K562 (cell line): Measurements from ENCODE around the gene CS. TPM values are rescaled to one million over a fixed set of nuclear protein-coding genes. Genes with fewer than 3 reads are reported as not detected.

Experiments
- BACH1 ChIP-seq: fragments of 200-800 bp; sonication (Bioruptor generic); IDR thresholded peaks from 2 replicates; pipeline ENCODE4 v1.6.1; 2016; ENCODE audit warnings: missing genetic modification characterization, missing compliant biosample characterization
- BHLHE40 ChIP-seq: IDR thresholded peaks from 2 replicates; pipeline ENCODE4 v1.6.1; 2011; ENCODE audit warnings: low read length, improper control_type of control experiment
- BRF1 ChIP-seq: IDR thresholded peaks from 3 replicates; pipeline ENCODE4 v1.6.1; 2011; ENCODE audit warnings: borderline replicate concordance, mild to moderate bottlenecking; ENCODE audit not compliant: insufficient read length; ENCODE audit errors: extremely low read depth
- CUX1 ChIP-seq: fragments of 200-800 bp; sonication (Bioruptor generic); IDR thresholded peaks from 2 replicates; pipeline ENCODE4 v1.6.1; 2016; ENCODE audit warnings: missing genetic modification characterization, missing compliant biosample characterization
- ELF4 ChIP-seq: fragments of 450-650 bp; formaldehyde crosslinking; IDR thresholded peaks from 2 replicates; pipeline ENCODE4 v1.4.0; 2022; ENCODE audit warnings: missing genetic modification characterization
- IRF2 ChIP-seq: sonication (generic); formaldehyde crosslinking; IDR thresholded peaks from 2 replicates; pipeline ENCODE4 v1.8.1; 2022; ENCODE audit warnings: mild to moderate bottlenecking, missing genetic modification reagents
- KAT2B ChIP-seq: IDR thresholded peaks from one replicate; pipeline ENCODE4 v1.6.1; 2012; ENCODE audit warnings: low read depth, mild to moderate bottlenecking, control low read depth, inconsistent platforms, low read length, moderate library complexity
- MTA2 ChIP-seq: fragments of 450-650 bp; IDR thresholded peaks from 2 replicates; pipeline ENCODE4 v1.6.1; 2016; ENCODE audit warnings: low read depth
- MXI1 ChIP-seq: IDR thresholded peaks from 2 replicates; pipeline ENCODE4 v1.6.1; 2011; ENCODE audit warnings: low read depth, mild to moderate bottlenecking, improper control_type of control experiment, low read length
- POLR2H ChIP-seq: IDR thresholded peaks from 2 replicates; pipeline ENCODE4 v1.6.1; 2016; ENCODE audit warnings: missing genetic modification characterization, low read depth, mild to moderate bottlenecking, control low read depth, missing compliant biosample characterization, moderate library complexity
- RFX5 ChIP-seq: IDR thresholded peaks from 2 replicates; pipeline ENCODE4 v1.6.1; 2011; ENCODE audit warnings: low read depth, mild to moderate bottlenecking, improper control_type of control experiment, low read length
- RFX7 ChIP-seq: fragments of 250-450 bp; sonication (Bioruptor Pico); IDR thresholded peaks from 2 replicates; pipeline ENCODE4 v1.5.1; 2021; ENCODE audit warnings: mild to moderate bottlenecking
- SMC3 ChIP-seq: conservative IDR thresholded peaks from 2 replicates; pipeline ENCODE4 v1.6.1; 2011; ENCODE audit warnings: low read depth, low read length, improper control_type of control experiment; ENCODE audit not compliant: insufficient read depth
- SP2 ChIP-seq: IDR thresholded peaks from 2 replicates; pipeline ENCODE4 v1.6.1; 2011; ENCODE audit warnings: mild to moderate bottlenecking, low read depth, low read length, moderate library complexity; ENCODE audit not compliant: poor library complexity, severe bottlenecking; ENCODE audit errors: extremely low read depth
- SUPT5H ChIP-seq: fragments of 450-650 bp; IDR thresholded peaks from 2 replicates; pipeline ENCODE4 v1.6.1; 2016
- TFE3 ChIP-seq: fragments of 450-650 bp; formaldehyde crosslinking; IDR thresholded peaks from 2 replicates; pipeline ENCODE4 v1.4.0; 2020; ENCODE audit warnings: mild to moderate bottlenecking, mixed read lengths
- ZNF197 ChIP-seq: fragments of 200-800 bp; sonication (Bioruptor generic); IDR thresholded peaks from 2 replicates; pipeline ENCODE4 v1.6.1; 2016; ENCODE audit warnings: low read depth, missing genetic modification characterization, missing compliant biosample characterization
- ZNF217 ChIP-seq: sonication (generic); formaldehyde crosslinking; IDR thresholded peaks from 2 replicates; pipeline ENCODE4 v1.8.0; 2022; ENCODE audit warnings: mild to moderate bottlenecking, missing genetic modification reagents
- ZNF280A ChIP-seq: fragments of 450-650 bp; IDR thresholded peaks from 2 replicates; pipeline ENCODE4 v1.6.1; 2018; ENCODE audit warnings: mild to moderate bottlenecking, low read depth; ENCODE audit not compliant: partially characterized antibody
- ZNF324 ChIP-seq: fragments of 250-450 bp; sonication (Bioruptor Pico); IDR thresholded peaks from 2 replicates; pipeline ENCODE4 v1.4.0; 2020; ENCODE audit warnings: mild to moderate bottlenecking
- polyA plus RNA-seq, 8 experiments: library from polyadenylated mRNA; depleted of rRNA in 4 of 8; stranded (reverse) in 5 of 8; unstranded in 3 of 8; fragments of >200 nt; fragmentation: Nextera tagmentation in 2 of 8; fragmentation: Illumina TruSeq in 1 of 8; extraction: Ambion mirVana in 2 of 8; extraction: Trizol in 1 of 8; gene quantifications; 2 replicates each; pipeline versions ENCODE4 v1.2.1 to v1.2.3, GENCODE V29; 2011 to 2014; ENCODE audit warnings: inconsistent platforms in 1 of 8, missing spikeins in 1 of 8
- total RNA-seq, 7 experiments: library from RNA; depleted of rRNA in 6 of 7; stranded (reverse); fragments of >200 nt in 6 of 7; fragmentation: Illumina TruSeq in 2 of 7; extraction: Trizol in 2 of 7; gene quantifications; 2 replicates each; pipeline versions ENCODE4 v1.2.1 to v1.2.3, GENCODE V29; 2011 to 2021; ENCODE audit warnings: low replicate concordance in 1 of 7

The CS gene
- total and polyA plus RNA-seq, 9 of the 15 experiments (the other 6 are each of a cell fraction or from before 2014, with no cell fraction given) = 99.9 to 390 (median 149) TPM

- TF ChIP-seq CUX1 = no peak
- TF ChIP-seq KAT2B = peak; percentile 89
- TF ChIP-seq TFE3 (CRISPR knock-in tag) = no peak
- TF ChIP-seq ZNF280A = no peak
- no peak for TF ChIP-seq RFX7 (CRISPR knock-in tag)
- 0 out of 2 replicates have a peak, but pooled peaks have one; percentile 65 for TF ChIP-seq ELF4 (CRISPR knock-in tag)
- peak; percentile 57 for TF ChIP-seq SMC3
- no peak for TF ChIP-seq RFX5
- TF ChIP-seq MXI1 = peak; percentile 33; the same call in 1 of the 2 replicates
- TF ChIP-seq IRF2 = no peak
- TF ChIP-seq BRF1 = no peak
- TF ChIP-seq ZNF324 = no peak
- no peak for TF ChIP-seq MTA2
- TF ChIP-seq ZNF197 (CRISPR knock-in tag) = peak; percentile 68; the same call in 1 of the 2 replicates
- TF ChIP-seq BACH1 (tag) = no peak
- peak; percentile 70 for TF ChIP-seq SP2
- no peak for TF ChIP-seq ZNF217 (CRISPR knock-in tag)
- TF ChIP-seq SUPT5H = peak; percentile 54
- TF ChIP-seq POLR2H (tag) = no peak
- peak; percentile 70 for TF ChIP-seq BHLHE40
These were observed 75.9 kb downstream of the CS start, which contains the start of gene NABP2 (continued) for GRCh38 chr12:56224102-56224701.
